ENCODE results near the gene ELOA.

GRCh38 chr1:23701310-23701709 lies 42.0 kb upstream of the ELOA start:
- TF ChIP-seq FOXM1 (IDR thresholded peaks at IDR 0.05; ENCODE audit: borderline replicate concordance, low read depth) (no peak), EP300 (IDR thresholded peaks at IDR 0.05; ENCODE audit: borderline replicate concordance) (no peak)
